ENCODE measurements around the gene VILL. TPM values are rescaled to one million over a fixed set of nuclear protein-coding genes. Genes with fewer than 3 reads are reported as not detected.
A peak's percentile ranks its signal among the peaks of the same experiment; 100 is the strongest.

Gene VILL
- total and polyA plus RNA-seq, 10 of the 15 experiments (the other 5 are each of a cell fraction or from before 2014, with no cell fraction given), result 0.15 to 5.4 (median 2.1) TPM; not detected in 1

DNA sequence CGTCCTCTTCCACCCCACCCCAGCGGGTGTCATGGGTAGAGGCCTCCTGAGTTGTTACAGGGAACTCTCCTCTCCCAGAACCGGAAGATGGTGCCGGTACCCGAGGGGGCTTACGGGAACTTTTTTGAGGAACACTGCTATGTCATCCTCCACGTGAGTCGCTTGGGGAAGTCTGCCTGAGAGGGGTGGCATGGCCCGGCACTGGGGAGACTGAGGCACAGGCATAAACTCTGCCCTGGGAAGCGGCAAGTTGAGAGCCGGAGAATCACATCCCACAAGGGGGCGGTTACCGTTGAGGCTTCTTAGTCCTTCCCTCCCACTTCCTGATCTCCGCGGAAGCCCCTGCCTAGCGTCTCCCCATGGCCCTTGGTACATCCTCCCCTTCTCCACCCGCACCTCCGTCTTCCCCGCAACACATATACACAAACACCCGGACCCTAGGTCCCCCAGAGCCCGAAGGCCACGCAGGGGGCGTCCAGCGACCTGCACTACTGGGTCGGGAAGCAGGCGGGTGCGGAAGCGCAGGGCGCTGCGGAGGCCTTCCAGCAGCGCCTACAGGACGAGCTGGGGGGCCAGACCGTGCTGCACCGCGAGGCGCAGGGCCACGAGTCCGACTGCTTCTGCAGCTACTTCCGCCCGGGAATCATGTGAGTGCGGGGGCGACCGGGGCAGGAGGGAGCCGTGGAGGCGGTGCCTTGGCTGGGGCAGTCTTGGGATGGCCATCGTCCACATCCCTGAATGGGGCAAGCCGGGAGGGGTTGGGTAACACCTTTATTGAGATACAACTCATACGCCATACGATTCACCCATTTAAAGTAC lies 3.4 kb downstream of the VILL start (continued):
- TF ChIP-seq, protein P1, sequence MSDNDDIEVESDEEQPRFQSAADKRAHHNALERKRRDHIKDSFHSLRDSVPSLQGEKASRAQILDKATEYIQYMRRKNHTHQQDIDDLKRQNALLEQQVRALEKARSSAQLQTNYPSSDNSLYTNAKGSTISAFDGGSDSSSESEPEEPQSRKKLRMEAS (IDR thresholded peaks at IDR 0.05; ENCODE audit: low read depth, low read length), result peak; percentile 85
- TF ChIP-seq ZNF217 (IDR thresholded peaks at IDR 0.05), result no peak
- TF ChIP-seq NRF1 (conservative IDR thresholded peaks at IDR 0.05; ENCODE audit: low read depth, low read length), result no peak
- TF ChIP-seq, protein P2, sequence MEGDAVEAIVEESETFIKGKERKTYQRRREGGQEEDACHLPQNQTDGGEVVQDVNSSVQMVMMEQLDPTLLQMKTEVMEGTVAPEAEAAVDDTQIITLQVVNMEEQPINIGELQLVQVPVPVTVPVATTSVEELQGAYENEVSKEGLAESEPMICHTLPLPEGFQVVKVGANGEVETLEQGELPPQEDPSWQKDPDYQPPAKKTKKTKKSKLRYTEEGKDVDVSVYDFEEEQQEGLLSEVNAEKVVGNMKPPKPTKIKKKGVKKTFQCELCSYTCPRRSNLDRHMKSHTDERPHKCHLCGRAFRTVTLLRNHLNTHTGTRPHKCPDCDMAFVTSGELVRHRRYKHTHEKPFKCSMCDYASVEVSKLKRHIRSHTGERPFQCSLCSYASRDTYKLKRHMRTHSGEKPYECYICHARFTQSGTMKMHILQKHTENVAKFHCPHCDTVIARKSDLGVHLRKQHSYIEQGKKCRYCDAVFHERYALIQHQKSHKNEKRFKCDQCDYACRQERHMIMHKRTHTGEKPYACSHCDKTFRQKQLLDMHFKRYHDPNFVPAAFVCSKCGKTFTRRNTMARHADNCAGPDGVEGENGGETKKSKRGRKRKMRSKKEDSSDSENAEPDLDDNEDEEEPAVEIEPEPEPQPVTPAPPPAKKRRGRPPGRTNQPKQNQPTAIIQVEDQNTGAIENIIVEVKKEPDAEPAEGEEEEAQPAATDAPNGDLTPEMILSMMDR (IDR thresholded peaks at IDR 0.05 in 2 of 3, conservative IDR thresholded peaks at IDR 0.05 in 1 of 3; ENCODE audit: control insufficient read depth in 2 of 3, extremely low read depth in 1 of 3, insufficient read depth in 1 of 3, low read depth in 3 of 3, low read length in 3 of 3), result no peak
- TF ChIP-seq NR2C1 (IDR thresholded peaks at IDR 0.05), result no peak
- peak; percentile 58 for TF ChIP-seq NBN (IDR thresholded peaks at IDR 0.05)
- TF ChIP-seq, protein P3, sequence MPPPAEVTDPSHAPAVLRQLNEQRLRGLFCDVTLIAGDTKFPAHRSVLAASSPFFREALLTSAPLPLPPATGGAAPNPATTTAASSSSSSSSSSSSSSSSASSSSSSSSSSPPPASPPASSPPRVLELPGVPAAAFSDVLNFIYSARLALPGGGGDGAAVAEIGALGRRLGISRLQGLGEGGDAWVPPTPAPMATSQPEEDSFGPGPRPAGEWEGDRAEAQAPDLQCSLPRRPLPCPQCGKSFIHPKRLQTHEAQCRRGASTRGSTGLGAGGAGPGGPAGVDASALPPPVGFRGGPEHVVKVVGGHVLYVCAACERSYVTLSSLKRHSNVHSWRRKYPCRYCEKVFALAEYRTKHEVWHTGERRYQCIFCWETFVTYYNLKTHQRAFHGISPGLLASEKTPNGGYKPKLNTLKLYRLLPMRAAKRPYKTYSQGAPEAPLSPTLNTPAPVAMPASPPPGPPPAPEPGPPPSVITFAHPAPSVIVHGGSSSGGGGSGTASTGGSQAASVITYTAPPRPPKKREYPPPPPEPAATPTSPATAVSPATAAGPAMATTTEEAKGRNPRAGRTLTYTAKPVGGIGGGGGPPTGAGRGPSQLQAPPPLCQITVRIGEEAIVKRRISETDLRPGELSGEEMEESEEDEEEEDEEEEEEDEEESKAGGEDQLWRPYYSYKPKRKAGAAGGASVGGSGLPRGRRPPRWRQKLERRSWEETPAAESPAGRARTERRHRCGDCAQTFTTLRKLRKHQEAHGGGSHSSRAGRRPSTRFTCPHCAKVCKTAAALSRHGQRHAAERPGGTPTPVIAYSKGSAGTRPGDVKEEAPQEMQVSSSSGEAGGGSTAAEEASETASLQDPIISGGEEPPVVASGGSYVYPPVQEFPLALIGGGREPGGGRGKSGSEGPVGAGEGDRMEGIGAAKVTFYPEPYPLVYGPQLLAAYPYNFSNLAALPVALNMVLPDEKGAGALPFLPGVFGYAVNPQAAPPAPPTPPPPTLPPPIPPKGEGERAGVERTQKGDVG (CRISPR knock-in tag; IDR thresholded peaks at IDR 0.05), result no peak
- TF ChIP-seq YBX1 (IDR thresholded peaks at IDR 0.05), result no peak
- peak; percentile 72 for TF ChIP-seq POLR2AphosphoS2 (IDR thresholded peaks at IDR 0.05; ENCODE audit: low read depth, low read length)
- peak; percentile 85 for TF ChIP-seq POLR2AphosphoS5 (IDR thresholded peaks at IDR 0.05; ENCODE audit: low read length)
- no peak for TF ChIP-seq ETV6 (conservative IDR thresholded peaks at IDR 0.05 in 1 of 2, IDR thresholded peaks at IDR 0.05 in 1 of 2; ENCODE audit: borderline replicate concordance in 1 of 2, low read depth in 1 of 2)
- TF ChIP-seq FOXM1 (IDR thresholded peaks at IDR 0.05; ENCODE audit: low read depth, low read length), result no peak
- TF ChIP-seq FOS (IDR thresholded peaks at IDR 0.05; ENCODE audit: borderline replicate concordance, extremely low read depth, insufficient read length), result no peak
- TF ChIP-seq SREBF1 (IDR thresholded peaks at IDR 0.05; ENCODE audit: low read length), result no peak
- peak; percentile 82 for TF ChIP-seq LARP7 (IDR thresholded peaks at IDR 0.05)
- no peak for TF ChIP-seq RELA (IDR thresholded peaks at IDR 0.05; ENCODE audit: borderline replicate concordance, partially characterized antibody)
- TF ChIP-seq, protein P4, sequence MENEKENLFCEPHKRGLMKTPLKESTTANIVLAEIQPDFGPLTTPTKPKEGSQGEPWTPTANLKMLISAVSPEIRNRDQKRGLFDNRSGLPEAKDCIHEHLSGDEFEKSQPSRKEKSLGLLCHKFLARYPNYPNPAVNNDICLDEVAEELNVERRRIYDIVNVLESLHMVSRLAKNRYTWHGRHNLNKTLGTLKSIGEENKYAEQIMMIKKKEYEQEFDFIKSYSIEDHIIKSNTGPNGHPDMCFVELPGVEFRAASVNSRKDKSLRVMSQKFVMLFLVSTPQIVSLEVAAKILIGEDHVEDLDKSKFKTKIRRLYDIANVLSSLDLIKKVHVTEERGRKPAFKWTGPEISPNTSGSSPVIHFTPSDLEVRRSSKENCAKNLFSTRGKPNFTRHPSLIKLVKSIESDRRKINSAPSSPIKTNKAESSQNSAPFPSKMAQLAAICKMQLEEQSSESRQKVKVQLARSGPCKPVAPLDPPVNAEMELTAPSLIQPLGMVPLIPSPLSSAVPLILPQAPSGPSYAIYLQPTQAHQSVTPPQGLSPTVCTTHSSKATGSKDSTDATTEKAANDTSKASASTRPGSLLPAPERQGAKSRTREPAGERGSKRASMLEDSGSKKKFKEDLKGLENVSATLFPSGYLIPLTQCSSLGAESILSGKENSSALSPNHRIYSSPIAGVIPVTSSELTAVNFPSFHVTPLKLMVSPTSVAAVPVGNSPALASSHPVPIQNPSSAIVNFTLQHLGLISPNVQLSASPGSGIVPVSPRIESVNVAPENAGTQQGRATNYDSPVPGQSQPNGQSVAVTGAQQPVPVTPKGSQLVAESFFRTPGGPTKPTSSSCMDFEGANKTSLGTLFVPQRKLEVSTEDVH (IDR thresholded peaks at IDR 0.05; ENCODE audit: low read depth, partially characterized antibody), result no peak
- no peak for TF ChIP-seq MTA3 (IDR thresholded peaks at IDR 0.05; ENCODE audit: borderline replicate concordance, low read length)
- TF ChIP-seq MEF2B (IDR thresholded peaks at IDR 0.05; ENCODE audit: partially characterized antibody, poor library complexity, severe bottlenecking), result no peak
- no peak for TF ChIP-seq MTA2 (IDR thresholded peaks at IDR 0.05; ENCODE audit: low read depth)
- no peak for TF ChIP-seq SP1 (IDR thresholded peaks at IDR 0.05; ENCODE audit: low read depth, low read length)
- no peak for TF ChIP-seq RBBP5 (conservative IDR thresholded peaks at IDR 0.05)
- TF ChIP-seq ZNF384 (IDR thresholded peaks at IDR 0.05; ENCODE audit: borderline replicate concordance, low read depth, low read length), result no peak
